T-cell (primary cell): ENCODE data around the gene CFAP299. TPM values are rescaled to one million over a fixed set of nuclear protein-coding genes. Genes with fewer than 3 reads are reported as not detected.

Experiments
- ATAC-seq, 4 experiments: fragments of 200-7000 bp in 3 of 4; fragments of 150-1000 bp in 1 of 4; cut with Tn5 transposase; replicated peaks in 1 of 4; 1 replicate in 3 of 4; 2 replicates in 1 of 4; pipeline ENCODE4 v1.10.0; 2021; ENCODE audit warnings: moderate library complexity in 3 of 4, mild to moderate bottlenecking in 2 of 4, moderate number of reproducible peaks in 1 of 4
- CTCF ChIA-PET, 2 donors: fragments of 300-600 bp; sonication (Branson Sonifier 250); formaldehyde crosslinking; loops; one replicate each; lab custom pipeline; 2022; ENCODE audit warnings: antibody characterized with exemption in 2 of 2; lab: Charles Lee
- POLR2A ChIA-PET, 2 donors: fragments of 300-600 bp; sonication (Branson Sonifier 250); formaldehyde crosslinking; loops; one replicate each; lab custom pipeline; 2022; ENCODE audit warnings: antibody characterized with exemption in 2 of 2; lab: Charles Lee
- DNase-seq, 35 experiments: peaks; one replicate each; pipeline versions ENCODE4 v3.0.0 to v3.0.0-alpha.2; 2013 to 2023
- H3K27ac ChIP-seq: one replicate; pipeline ENCODE4 v1.5.1; 2013; ENCODE audit warnings: low read length
- H3K27me3 ChIP-seq, 2 experiments: replicated peaks in 1 of 2; 1 replicate in 1 of 2; 2 replicates in 1 of 2; pipeline versions ENCODE4 v1.6.1 to v1.7.0; 2013; ENCODE audit warnings: low read length in 1 of 2, mixed read lengths in 1 of 2; ENCODE audit not compliant: control insufficient read depth in 2 of 2, insufficient read depth in 2 of 2; ENCODE audit errors: extremely low read depth in 1 of 2
- H3K36me3 ChIP-seq, 2 donors: 1 replicate in 1 of 2; 2 replicates in 1 of 2; pipeline versions ENCODE4 v1.6.1 to v1.7.0; 2013; ENCODE audit warnings: low read length in 1 of 2; ENCODE audit not compliant: control insufficient read depth in 2 of 2, insufficient read depth in 1 of 2; ENCODE audit errors: extremely low read depth in 1 of 2
- H3K4me1 ChIP-seq, 2 experiments: 1 replicate in 1 of 2; 2 replicates in 1 of 2; pipeline versions ENCODE4 v1.6.1 to v1.7.0; 2013; ENCODE audit warnings: low read length in 2 of 2, mixed read lengths in 1 of 2; ENCODE audit not compliant: insufficient read depth in 2 of 2, control insufficient read depth in 1 of 2; ENCODE audit errors: extremely low read depth in 1 of 2
- H3K4me3 ChIP-seq, 2 donors: 1 replicate in 1 of 2; 2 replicates in 1 of 2; pipeline versions ENCODE4 v1.5.1 to v1.7.0; 2013; ENCODE audit warnings: mild to moderate bottlenecking in 2 of 2, low read length in 1 of 2, moderate library complexity in 1 of 2; ENCODE audit not compliant: control insufficient read depth in 1 of 2; ENCODE audit errors: extremely low read depth in 1 of 2
- H3K9me3 ChIP-seq: 2 replicates; pipeline ENCODE4 v1.7.0; 2013
- H3K27ac Mint-ChIP-seq, 2 donors: one replicate each; pipeline ENCODE4 v1.8.0; 2020 to 2021; ENCODE audit warnings: mild to moderate bottlenecking in 2 of 2, mixed read lengths in 2 of 2
- H3K27me3 Mint-ChIP-seq, 2 donors: one replicate each; pipeline ENCODE4 v1.8.0; 2021 to 2022; ENCODE audit warnings: mixed read lengths in 2 of 2
- H3K36me3 Mint-ChIP-seq: one replicate; pipeline ENCODE4 v1.8.0; 2021; ENCODE audit warnings: mixed read lengths
- H3K4me1 Mint-ChIP-seq, 3 donors: one replicate each; pipeline ENCODE4 v1.8.0; 2020 to 2022; ENCODE audit warnings: mixed read lengths in 3 of 3, mild to moderate bottlenecking in 1 of 3
- H3K4me3 Mint-ChIP-seq, 3 donors: one replicate each; pipeline ENCODE4 v1.8.0; 2020 to 2022; ENCODE audit warnings: mild to moderate bottlenecking in 3 of 3, mixed read lengths in 3 of 3, moderate library complexity in 3 of 3
- H3K9me3 Mint-ChIP-seq, 3 donors: one replicate each; pipeline ENCODE4 v1.8.0; 2020 to 2022; ENCODE audit warnings: mixed read lengths in 3 of 3
- whole genome bisulfite sequencing: methylation state at CpG from one replicate; pipeline ENCODE4 v1.1.5; 2013; ENCODE audit warnings: missing lambda C conversion rate; ENCODE audit not compliant: insufficient coverage; 5-methylcytosine and 5-hydroxymethylcytosine counted together
- total RNA-seq, 35 experiments: library from RNA in 6 of 35; stranded (reverse) in 6 of 35; fragments of 120-200 nt in 1 of 35; gene quantifications; one replicate each; pipeline versions ENCODE4 v1.2.1 to v1.2.4 and lab custom pipeline; 2013 to 2026

CFAP299 gene
- total RNA-seq, 5 donors from 2014 or later (not counting 1 experiment from before 2014, with no cell fraction given): 0.35 TPM; not detected in 4

- Mint-ChIP-seq H3K27me3 (no peaks in the 10 kb centered on the region), H3K4me1 (peaks cover 2 to 5% (median 4%) of the 10 kb centered on the region in 3 donors), H3K36me3 (no peaks in the 10 kb centered on the region), H3K9me3 (no peaks in the 10 kb centered on the region), H3K27ac (no peak overlapping the region), H3K4me3 (no peak overlapping the region)
- no CpG with 5 or more reads among the region's 1 CpG for WGBS
- no peaks in the 10 kb centered on the region for H3K9me3 ChIP-seq
- DNase-seq (no peak), ATAC-seq (no peak)
- POLR2A ChIA-PET: interaction anchor here in 1 of 2 donors (0.6 kb wide), 1 partner anchor 22 kb away, joined by 3 read pairs; no protein-coding TSS in a partner anchor
- H3K27ac ChIP-seq: no peak overlapping the region
- no peak overlapping the region for H3K4me3 ChIP-seq
- H3K4me1 ChIP-seq: peaks cover 0 to 5% of the 10 kb centered on the region in 2 experiments
- no peaks in the 10 kb centered on the region for H3K27me3 ChIP-seq
- CTCF ChIA-PET: no interaction called here
- H3K36me3 ChIP-seq: no peaks in the 10 kb centered on the region
Observed at GRCh38 chr4:80515496-80515895, 180.0 kb downstream of the CFAP299 start.

GRCh38 chr4:80521438-80521837 lies 185.9 kb downstream of the CFAP299 start:
- no peaks in the 10 kb centered on the region for H3K36me3 ChIP-seq
- ChIA-PET POLR2A (no interaction called here), CTCF (no interaction called here)
- H3K4me1 ChIP-seq: no peaks in the 10 kb centered on the region
- no CpG with 5 or more reads among the region's 1 CpG for WGBS
- H3K9me3 Mint-ChIP-seq: no peaks in the 10 kb centered on the region
- H3K36me3 Mint-ChIP-seq: peaks cover 4% of the 10 kb centered on the region
- no peaks in the 10 kb centered on the region for H3K27me3 ChIP-seq
- H3K27me3 Mint-ChIP-seq: no peaks in the 10 kb centered on the region
- ATAC-seq (no peak), DNase-seq (no peak)
- H3K27ac Mint-ChIP-seq: no peak overlapping the region
- H3K4me1 Mint-ChIP-seq: peaks cover 0 to 3% (median 0%) of the 10 kb centered on the region in 3 donors
- H3K4me3 Mint-ChIP-seq: no peak overlapping the region
- no peaks in the 10 kb centered on the region for H3K9me3 ChIP-seq
- no peak overlapping the region for H3K4me3 ChIP-seq
- no peak overlapping the region for H3K27ac ChIP-seq

- Mint-ChIP-seq H3K4me3 (no peak overlapping the region), H3K27ac (no peak overlapping the region), H3K27me3 (peaks cover 0 to 5% of the 10 kb centered on the region in 2 donors), H3K9me3 (no peaks in the 10 kb centered on the region), H3K36me3 (peaks cover 4% of the 10 kb centered on the region), H3K4me1 (peaks cover 4 to 25% (median 15%) of the 10 kb centered on the region in 3 donors)
- H3K27ac ChIP-seq: no peak overlapping the region
- no peak overlapping the region for H3K4me3 ChIP-seq
- no peaks in the 10 kb centered on the region for H3K27me3 ChIP-seq
- WGBS: no CpG with 5 or more reads among the region's 2 CpGs
- H3K4me1 ChIP-seq: no peaks in the 10 kb centered on the region
- H3K9me3 ChIP-seq: no peaks in the 10 kb centered on the region
- H3K36me3 ChIP-seq: no peaks in the 10 kb centered on the region
- ATAC-seq: no peak
- ChIA-PET CTCF (no interaction called here), POLR2A (no interaction called here)
- no peak for DNase-seq
Observed at GRCh38 chr4:80526697-80527096, 191.2 kb downstream of the CFAP299 start.

GRCh38 chr4:80529026-80529425 lies 193.5 kb downstream of the CFAP299 start:
- no peak for ATAC-seq
- CTCF ChIA-PET: interaction anchor here in 1 of 2 donors (1.5 kb wide), 1 partner anchor 10 kb away, joined by 4 read pairs; no protein-coding TSS in a partner anchor

GRCh38 chr4:80532674-80533333 lies 197.3 kb downstream of the CFAP299 start:
- ChIA-PET CTCF (no interaction called here), POLR2A (interaction anchor here in 1 of 2 donors (0.6 kb wide), 1 partner anchor 27 kb away, joined by 3 read pairs; no protein-coding TSS in a partner anchor)
- DNase-seq: no peak
- H3K4me1 ChIP-seq: no peaks in the 10 kb centered on the region
- WGBS: no CpG with 5 or more reads among the region's 2 CpGs
- Mint-ChIP-seq H3K36me3 (no peaks in the 10 kb centered on the region), H3K27me3 (peaks cover 0 to 5% of the 10 kb centered on the region in 2 donors), H3K27ac (no peak overlapping the region), H3K4me1 (peaks cover 13 to 40% (median 26%) of the 10 kb centered on the region in 3 donors), H3K4me3 (no peak overlapping the region), H3K9me3 (no peaks in the 10 kb centered on the region)
- no peaks in the 10 kb centered on the region for H3K9me3 ChIP-seq
- no peaks in the 10 kb centered on the region for H3K27me3 ChIP-seq
- ATAC-seq: no peak
- no peak overlapping the region for H3K4me3 ChIP-seq
- no peaks in the 10 kb centered on the region for H3K36me3 ChIP-seq
- H3K27ac ChIP-seq: no peak overlapping the region

More at GRCh38 chr4:80529026-80529425, 193.5 kb downstream of the CFAP299 start:
- Mint-ChIP-seq H3K36me3 (peaks cover 4% of the 10 kb centered on the region), H3K27me3 (peaks cover 0 to 5% of the 10 kb centered on the region in 2 donors), H3K4me3 (no peak overlapping the region), H3K27ac (no peak overlapping the region), H3K9me3 (no peaks in the 10 kb centered on the region), H3K4me1 (peaks cover 4 to 30% (median 22%) of the 10 kb centered on the region in 3 donors)
- no peaks in the 10 kb centered on the region for H3K36me3 ChIP-seq
- DNase-seq: no peak
- H3K4me3 ChIP-seq: no peak overlapping the region
- no peak overlapping the region for H3K27ac ChIP-seq
- POLR2A ChIA-PET: no interaction called here
- no peaks in the 10 kb centered on the region for H3K4me1 ChIP-seq
- no peaks in the 10 kb centered on the region for H3K27me3 ChIP-seq
- no peaks in the 10 kb centered on the region for H3K9me3 ChIP-seq

- H3K27ac ChIP-seq: no peak overlapping the region
- no peak overlapping the region for H3K4me3 ChIP-seq
- H3K27me3 Mint-ChIP-seq: peaks cover 0 to 3% of the 10 kb centered on the region in 2 donors
- ATAC-seq (no peak), DNase-seq (no peak)
- ChIA-PET POLR2A (no interaction called here), CTCF (no interaction called here)
- H3K9me3 Mint-ChIP-seq: no peaks in the 10 kb centered on the region
- peaks cover 22 to 28% (median 28%) of the 10 kb centered on the region in 3 donors for H3K4me1 Mint-ChIP-seq
- H3K4me1 ChIP-seq: peaks cover 0 to 3% of the 10 kb centered on the region in 2 experiments
- no peaks in the 10 kb centered on the region for H3K36me3 ChIP-seq
- no peaks in the 10 kb centered on the region for H3K36me3 Mint-ChIP-seq
- WGBS: no CpG with 5 or more reads among the region's 1 CpG
- H3K9me3 ChIP-seq: no peaks in the 10 kb centered on the region
- no peak overlapping the region for H3K4me3 Mint-ChIP-seq
- H3K27ac Mint-ChIP-seq: no peak overlapping the region
- H3K27me3 ChIP-seq: no peaks in the 10 kb centered on the region
Observed at GRCh38 chr4:80535551-80535950, 200.0 kb downstream of the CFAP299 start.
